Gastroesophageal sphincter (tissue), 4 donors: ENCODE data around the gene CELSR1. TPM values are rescaled to one million over a fixed set of nuclear protein-coding genes. Genes with fewer than 3 reads are reported as not detected.

Source experiments
- ATAC-seq: fragments of 150-250 bp; one replicate; pipeline ENCODE4 v1.9.1; 2016; ENCODE audit warnings: mild to moderate bottlenecking, moderate library complexity
- H3K27ac ChIP-seq, 4 donors: fragments of 200-600 bp; sonication (generic) in 3 of 4; 1 replicate in 3 of 4; 2 replicates in 1 of 4; pipeline ENCODE4 v1.5.1; 2016 to 2019
- H3K27me3 ChIP-seq: fragments of 200-600 bp; sonication (generic); one replicate; pipeline ENCODE4 v1.5.1; 2019
- H3K36me3 ChIP-seq, 2 donors: fragments of 200-600 bp; sonication (generic); one replicate each; pipeline ENCODE4 v1.5.1; 2019; ENCODE audit warnings: control low read depth in 1 of 2
- H3K4me1 ChIP-seq, 3 donors: fragments of 200-600 bp; sonication (generic); 1 replicate in 2 of 3; 2 replicates in 1 of 3; pipeline ENCODE4 v1.5.1; 2016 to 2019; ENCODE audit warnings: control low read depth in 2 of 3
- H3K4me3 ChIP-seq, 2 donors: fragments of 200-600 bp; sonication (generic); one replicate each; pipeline ENCODE4 v1.5.1; 2019; ENCODE audit warnings: mild to moderate bottlenecking in 1 of 2, moderate library complexity in 1 of 2
- H3K9me3 ChIP-seq, 3 donors: fragments of 200-600 bp; sonication (generic); one replicate each; pipeline ENCODE4 v1.5.1; 2017 to 2019; ENCODE audit warnings: control low read depth in 2 of 3
- EP300 ChIP-seq: sonication (generic); formaldehyde crosslinking; IDR thresholded peaks from one replicate; pipeline ENCODE4 v1.6.1; 2017; ENCODE audit warnings: antibody characterized with exemption, mild to moderate bottlenecking
- POLR2A ChIP-seq, 2 donors: fragments of 450-650 bp; IDR thresholded peaks; one replicate each; pipeline ENCODE4 v1.6.1; 2017; ENCODE audit warnings: antibody characterized with exemption in 2 of 2, mild to moderate bottlenecking in 2 of 2, moderate library complexity in 1 of 2
- POLR2AphosphoS5 ChIP-seq: sonication (generic); formaldehyde crosslinking; IDR thresholded peaks from one replicate; pipeline ENCODE4 v1.6.1; 2017; ENCODE audit warnings: antibody characterized with exemption
- WGBS, 2 donors: methylation state at CpG; one replicate each; pipeline ENCODE4 v1.1.5; 2018; ENCODE audit warnings: low coverage in 1 of 2; 5-methylcytosine and 5-hydroxymethylcytosine counted together
- total RNA-seq, 4 donors: library from RNA; depleted of rRNA; stranded (reverse); fragments of >200 nt; gene quantifications; one replicate each; pipeline ENCODE4 v1.1.0, GENCODE V29; 2016
- TF ChIP-seq, protein P1 (sequence below), 4 experiments: fragments of 200-600 bp in 2 of 4; fragments of 450-650 bp in 2 of 4; sonication (generic) in 1 of 4; IDR thresholded peaks; one replicate each; pipeline ENCODE4 v1.5.1; 2017 to 2019; ENCODE audit warnings: antibody characterized with exemption in 4 of 4, mild to moderate bottlenecking in 2 of 4, moderate library complexity in 2 of 4

CELSR1 gene
- total RNA-seq, 4 donors from 2014 or later: 1.7 to 4.8 (median 4.3) TPM

- ATAC-seq: no peak
- Histone ChIP-seq H3K27me3 (no peaks in the 10 kb centered on the region), H3K27ac (no peak overlapping the region), H3K36me3 (no peaks in the 10 kb centered on the region), H3K9me3 (peaks cover 0 to 13% (median 0%) of the 10 kb centered on the region in 3 donors), H3K4me3 (no peak overlapping the region), H3K4me1 (peaks cover 0 to 36% (median 25%) of the 10 kb centered on the region in 3 donors)
- no peak for TF ChIP-seq POLR2AphosphoS5
- no peak for TF ChIP-seq POLR2A (IDR thresholded peaks at IDR 0.05)
- TF ChIP-seq, protein P1, sequence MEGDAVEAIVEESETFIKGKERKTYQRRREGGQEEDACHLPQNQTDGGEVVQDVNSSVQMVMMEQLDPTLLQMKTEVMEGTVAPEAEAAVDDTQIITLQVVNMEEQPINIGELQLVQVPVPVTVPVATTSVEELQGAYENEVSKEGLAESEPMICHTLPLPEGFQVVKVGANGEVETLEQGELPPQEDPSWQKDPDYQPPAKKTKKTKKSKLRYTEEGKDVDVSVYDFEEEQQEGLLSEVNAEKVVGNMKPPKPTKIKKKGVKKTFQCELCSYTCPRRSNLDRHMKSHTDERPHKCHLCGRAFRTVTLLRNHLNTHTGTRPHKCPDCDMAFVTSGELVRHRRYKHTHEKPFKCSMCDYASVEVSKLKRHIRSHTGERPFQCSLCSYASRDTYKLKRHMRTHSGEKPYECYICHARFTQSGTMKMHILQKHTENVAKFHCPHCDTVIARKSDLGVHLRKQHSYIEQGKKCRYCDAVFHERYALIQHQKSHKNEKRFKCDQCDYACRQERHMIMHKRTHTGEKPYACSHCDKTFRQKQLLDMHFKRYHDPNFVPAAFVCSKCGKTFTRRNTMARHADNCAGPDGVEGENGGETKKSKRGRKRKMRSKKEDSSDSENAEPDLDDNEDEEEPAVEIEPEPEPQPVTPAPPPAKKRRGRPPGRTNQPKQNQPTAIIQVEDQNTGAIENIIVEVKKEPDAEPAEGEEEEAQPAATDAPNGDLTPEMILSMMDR (IDR thresholded peaks at IDR 0.05): no peak
- TF ChIP-seq EP300: no peak
- no CpG with 5 or more reads among the region's 12 CpGs for WGBS, 2 donors
Observed at GRCh38 chr22:46551996-46552395, 14.6 kb upstream of the CELSR1 start.

DNA sequence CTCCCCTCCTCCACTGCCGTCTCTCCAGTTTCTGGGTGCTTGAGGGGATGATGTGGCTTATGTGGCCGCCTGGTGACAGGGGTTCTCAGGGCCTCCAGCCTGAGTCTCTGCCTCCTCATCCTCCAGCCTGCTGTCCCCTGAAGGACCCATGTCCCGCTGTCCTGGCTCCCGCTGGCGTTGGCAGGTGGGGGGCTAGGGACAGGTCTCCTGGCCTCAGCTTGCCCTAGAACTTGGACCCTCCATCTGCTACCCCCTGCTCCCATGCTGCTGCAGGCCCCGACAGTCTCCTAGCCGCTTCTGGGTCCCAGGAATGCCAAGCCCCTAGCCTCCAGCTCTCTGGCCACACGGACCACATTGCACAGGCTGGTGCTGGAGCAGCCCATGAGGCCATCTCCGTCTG, 13.9 kb upstream of the CELSR1 start:
- H3K27me3 ChIP-seq: no peaks in the 10 kb centered on the region
- peaks cover 0 to 13% (median 0%) of the 10 kb centered on the region in 3 donors for H3K9me3 ChIP-seq
- no peak for ATAC-seq
- WGBS, 2 donors: 80% methylated on average over 1 of the region's 9 CpGs; no CpG with 5 or more reads in 1 of the 2 donors
- H3K36me3 ChIP-seq: no peaks in the 10 kb centered on the region
- TF ChIP-seq POLR2A (IDR thresholded peaks at IDR 0.05) (no peak), EP300 (no peak), POLR2AphosphoS5 (no peak)
- TF ChIP-seq, protein P1 (IDR thresholded peaks at IDR 0.05): no peak
- H3K4me3 ChIP-seq: no peak overlapping the region
- H3K4me1 ChIP-seq: peaks cover 0 to 43% (median 32%) of the 10 kb centered on the region in 3 donors
- H3K27ac ChIP-seq: no peak overlapping the region

GRCh38 chr22:46549971-46550641, 12.7 kb upstream of the CELSR1 start:
- Histone ChIP-seq H3K27me3 (no peaks in the 10 kb centered on the region), H3K36me3 (no peaks in the 10 kb centered on the region), H3K4me3 (no peak overlapping the region), H3K9me3 (peaks cover 0 to 13% (median 0%) of the 10 kb centered on the region in 3 donors), H3K27ac (peak overlapping the region in 2 of 4 donors; percentile 85 to 92), H3K4me1 (peaks cover 0 to 55% (median 35%) of the 10 kb centered on the region in 3 donors)
- WGBS, 2 donors: 60% methylated on average over 2 of the region's 17 CpGs; no CpG with 5 or more reads in 1 of the 2 donors
- ATAC-seq: no peak
- no peak for TF ChIP-seq EP300
- no peak for TF ChIP-seq POLR2AphosphoS5
- TF ChIP-seq POLR2A (IDR thresholded peaks at IDR 0.05): no peak
- TF ChIP-seq, protein P1 (IDR thresholded peaks at IDR 0.05): no peak

DNA sequence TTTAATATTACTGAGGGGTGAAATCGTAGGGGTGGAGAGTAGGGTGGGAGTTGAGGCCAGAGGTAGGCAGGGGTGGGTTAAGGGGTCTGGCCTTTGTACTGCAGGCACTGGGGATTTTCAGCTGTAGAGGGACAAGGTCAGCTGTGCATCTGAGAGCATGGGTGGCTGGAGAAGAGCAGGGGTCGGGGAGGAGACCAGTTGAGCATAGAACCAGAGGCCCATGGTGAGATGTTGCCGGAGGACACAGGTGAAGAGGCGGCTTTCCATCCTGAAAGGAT, 12.1 kb upstream of the CELSR1 start:
- H3K27ac ChIP-seq: peak overlapping the region in 3 of 4 donors; percentile 85 to 93 (median 92)
- ATAC-seq: no peak
- no peak overlapping the region for H3K4me3 ChIP-seq
- H3K36me3 ChIP-seq: no peaks in the 10 kb centered on the region
- H3K27me3 ChIP-seq: no peaks in the 10 kb centered on the region
- peaks cover 0 to 60% (median 35%) of the 10 kb centered on the region in 3 donors for H3K4me1 ChIP-seq
- TF ChIP-seq EP300 (no peak), POLR2AphosphoS5 (no peak), POLR2A (IDR thresholded peaks at IDR 0.05) (no peak)
- TF ChIP-seq, protein P1 (IDR thresholded peaks at IDR 0.05): no peak
- peaks cover 0 to 13% (median 0%) of the 10 kb centered on the region in 3 donors for H3K9me3 ChIP-seq
- 67 to 79% methylated on average over 2 to 4 of the region's 4 CpGs for WGBS, 2 donors

DNA sequence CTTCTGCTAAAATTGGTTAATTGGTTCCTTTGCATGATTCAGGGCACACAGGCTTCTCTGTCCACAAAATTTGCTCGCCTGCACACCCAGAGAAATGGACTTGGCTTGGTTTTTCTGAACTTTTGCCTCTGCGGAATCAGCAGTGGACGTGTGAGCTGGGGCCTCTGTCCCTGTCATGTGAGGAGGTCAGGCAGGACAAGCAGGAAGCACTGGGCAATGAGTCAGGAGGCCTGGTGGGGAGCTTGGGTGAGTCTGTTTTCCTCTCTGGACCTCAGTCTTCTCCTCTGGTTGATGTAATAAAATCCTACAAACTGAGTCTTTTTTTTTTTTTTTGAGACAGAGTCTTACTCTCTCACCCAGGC, 10.4 kb upstream of the CELSR1 start:
- WGBS, 2 donors: 14 to 20% methylated on average over 1 to 2 of the region's 3 CpGs
- peak overlapping the region; percentile 66 to 93 (median 88) for H3K27ac ChIP-seq
- peaks cover 0 to 60% (median 35%) of the 10 kb centered on the region in 3 donors for H3K4me1 ChIP-seq

More for the DNA sequence above, 10.4 kb upstream of the CELSR1 start:
- no peak overlapping the region for H3K4me3 ChIP-seq
- H3K9me3 ChIP-seq: peaks cover 0 to 8% (median 0%) of the 10 kb centered on the region in 3 donors
- ATAC-seq: peak; percentile 75
- H3K36me3 ChIP-seq: no peaks in the 10 kb centered on the region
- H3K27me3 ChIP-seq: no peaks in the 10 kb centered on the region
- TF ChIP-seq, protein P1 (IDR thresholded peaks at IDR 0.05): no peak
- no peak for TF ChIP-seq POLR2AphosphoS5
- TF ChIP-seq EP300: no peak
- no peak for TF ChIP-seq POLR2A (IDR thresholded peaks at IDR 0.05)
